ENCODE measurements around the gene TCTN3. TPM values are rescaled to one million over a fixed set of nuclear protein-coding genes. Genes with fewer than 3 reads are reported as not detected.
"Not testable (repeated sequence)": the region's sequence is repeated elsewhere in the genome, so short reads cannot be mapped to it uniquely, and the experiment has no call there.

Gene TCTN3
- total and polyA plus RNA-seq, 2 experiments from 2014 or later: 46.4 to 55.6 TPM

DNA sequence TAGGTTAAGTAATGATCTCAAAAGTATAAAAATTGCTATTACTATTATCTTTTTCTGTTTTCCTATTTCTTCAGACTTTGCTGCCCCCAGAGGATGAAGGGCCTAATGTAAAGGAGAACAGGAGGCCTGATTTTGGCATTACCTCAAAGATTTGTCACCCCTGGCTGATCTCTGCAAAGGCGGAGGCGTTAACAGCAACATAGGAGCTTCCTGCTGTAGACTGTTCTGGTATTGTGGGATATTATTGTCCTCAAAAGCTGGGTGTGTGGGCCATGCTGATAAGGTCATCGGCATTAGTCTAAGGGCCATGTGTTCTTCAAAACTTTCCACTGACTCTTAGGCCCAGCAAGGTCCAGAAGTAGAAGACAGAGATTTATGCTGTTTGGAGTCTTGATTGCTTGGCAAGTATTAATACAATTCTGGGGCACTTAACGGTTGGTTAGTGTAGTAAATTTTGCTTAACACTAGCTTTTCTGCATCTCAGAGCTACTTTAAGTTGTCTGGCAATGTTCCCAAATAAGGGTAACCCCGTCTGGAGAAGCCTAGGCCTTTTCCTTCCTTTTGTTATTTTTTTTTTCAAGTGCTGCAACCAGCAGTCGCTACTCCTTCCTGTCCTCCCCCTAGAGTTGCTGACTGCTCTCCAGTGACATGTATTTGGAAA lies 48.2 kb upstream of the TCTN3 start:
- H3K79me2 ChIP-seq: no peaks in the 10 kb centered on the region
- no peaks in the 10 kb centered on the region for H3K9me2 ChIP-seq (replicated peaks; ENCODE audit: insufficient read depth)
- peak overlapping the region; percentile 27 for H3K4me2 ChIP-seq
- H3K4me3 ChIP-seq: no peak overlapping the region
- no peaks in the 10 kb centered on the region for H3K4me1 ChIP-seq (ENCODE audit: insufficient read depth)
- TF ChIP-seq EZH2phosphoT487 (IDR thresholded peaks at IDR 0.05; ENCODE audit: low read depth, severe bottlenecking, unreplicated experiment): no peak
- no peak for TF ChIP-seq CTCF (IDR thresholded peaks at IDR 0.05; ENCODE audit: poor library complexity)
- no peak for TF ChIP-seq EZH2 (IDR thresholded peaks at IDR 0.05; ENCODE audit: borderline replicate concordance)
- no peaks in the 10 kb centered on the region for H4K20me1 ChIP-seq (ENCODE audit: insufficient read depth, poor library complexity, severe bottlenecking)
- peak overlapping the region; percentile 48 for H3K27ac ChIP-seq
- no peaks in the 10 kb centered on the region for H3K27me3 ChIP-seq
- 58% methylated on average over 6 of the region's 6 CpGs for WGBS (ENCODE audit: low lambda C conversion rate, missing lambda C conversion rate)
- DNase-seq (ENCODE audit: low spot score): peak; percentile 10
- no peaks in the 10 kb centered on the region for H3K36me3 ChIP-seq (replicated peaks; ENCODE audit: insufficient read depth, low read depth)
- H2AFZ ChIP-seq: peak overlapping the region; percentile 29
- H3K9me3 ChIP-seq (ENCODE audit: low read depth): no peaks in the 10 kb centered on the region

DNA sequence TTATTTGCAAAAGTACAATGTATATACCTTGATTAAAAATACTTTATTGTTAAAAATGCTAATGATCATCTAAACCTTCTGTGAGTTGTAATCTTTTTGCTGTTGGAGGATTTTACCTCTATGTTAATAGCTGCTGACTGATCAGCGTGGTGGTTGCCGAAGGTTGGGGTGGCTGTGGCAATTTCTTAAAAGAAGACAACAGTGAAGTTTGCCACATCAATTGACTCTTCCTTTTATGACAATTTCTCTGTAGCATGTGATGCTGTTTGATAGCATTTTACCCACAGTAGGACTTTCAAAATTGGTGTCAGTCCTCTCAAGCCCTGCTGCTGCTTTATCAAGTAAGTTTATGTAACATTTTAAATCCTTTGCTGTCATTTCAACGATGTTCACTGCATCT lies 45.3 kb upstream of the TCTN3 start:
- Histone ChIP-seq H2AFZ (no peak overlapping the region), H3K27me3 (no peaks in the 10 kb centered on the region), H3K4me1 (ENCODE audit: insufficient read depth) (no peaks in the 10 kb centered on the region), H3K4me3 (no peak overlapping the region), H4K20me1 (ENCODE audit: insufficient read depth, poor library complexity, severe bottlenecking) (no peaks in the 10 kb centered on the region), H3K9me2 (replicated peaks; ENCODE audit: insufficient read depth) (no peaks in the 10 kb centered on the region), H3K27ac (no peak overlapping the region), H3K79me2 (no peaks in the 10 kb centered on the region), H3K4me2 (no peak overlapping the region), H3K9me3 (ENCODE audit: low read depth) (no peaks in the 10 kb centered on the region), H3K36me3 (replicated peaks; ENCODE audit: insufficient read depth, low read depth) (no peaks in the 10 kb centered on the region)
- 92% methylated on average over 3 of the region's 3 CpGs for WGBS (ENCODE audit: low lambda C conversion rate, missing lambda C conversion rate)
- TF ChIP-seq EZH2 (IDR thresholded peaks at IDR 0.05; ENCODE audit: borderline replicate concordance) (no peak), EZH2phosphoT487 (IDR thresholded peaks at IDR 0.05; ENCODE audit: low read depth, severe bottlenecking, unreplicated experiment) (no peak), CTCF (IDR thresholded peaks at IDR 0.05; ENCODE audit: poor library complexity) (no peak)
- no peak for DNase-seq (ENCODE audit: low spot score)

DNA sequence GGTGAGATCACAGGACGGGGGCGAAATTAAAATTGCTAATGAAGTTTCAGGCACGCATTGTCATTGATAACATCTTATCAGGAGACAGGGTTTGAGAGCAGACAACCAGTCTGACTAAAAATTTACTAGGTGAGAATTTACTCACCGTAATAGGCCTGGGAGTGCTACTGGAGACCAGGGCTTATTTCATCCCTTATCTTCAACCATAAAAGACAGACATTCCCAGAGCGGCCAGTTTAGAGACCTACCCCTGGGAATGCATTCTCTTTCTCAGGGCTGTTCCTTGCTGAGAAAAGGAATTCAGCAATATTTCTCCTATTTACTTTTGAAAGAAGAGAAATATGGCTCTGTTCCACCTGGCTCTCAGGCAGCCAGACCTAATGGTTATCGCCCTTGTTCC lies 39.2 kb upstream of the TCTN3 start:
- not testable (repeated sequence) for H3K9me2 ChIP-seq (replicated peaks; ENCODE audit: insufficient read depth); H3K79me2 ChIP-seq; H3K36me3 ChIP-seq (replicated peaks; ENCODE audit: insufficient read depth, low read depth); H3K4me3 ChIP-seq; H4K20me1 ChIP-seq (ENCODE audit: insufficient read depth, poor library complexity, severe bottlenecking); H3K9me3 ChIP-seq (ENCODE audit: low read depth); H3K4me2 ChIP-seq; H2AFZ ChIP-seq; H3K4me1 ChIP-seq (ENCODE audit: insufficient read depth); H3K27me3 ChIP-seq; DNase-seq (ENCODE audit: low spot score); H3K27ac ChIP-seq
- WGBS (ENCODE audit: low lambda C conversion rate, missing lambda C conversion rate): 86% methylated on average over 6 of the region's 6 CpGs

GRCh38 chr10:95730233-95730632 lies 36.5 kb upstream of the TCTN3 start:
- Histone ChIP-seq H3K4me1 (ENCODE audit: insufficient read depth) (no peaks in the 10 kb centered on the region), H3K9me3 (ENCODE audit: low read depth) (no peaks in the 10 kb centered on the region), H3K36me3 (replicated peaks; ENCODE audit: insufficient read depth, low read depth) (no peaks in the 10 kb centered on the region), H3K79me2 (no peaks in the 10 kb centered on the region), H3K27me3 (peaks cover 4% of the 10 kb centered on the region), H3K9me2 (replicated peaks; ENCODE audit: insufficient read depth) (no peaks in the 10 kb centered on the region), H2AFZ (no peak overlapping the region), H3K4me2 (no peak overlapping the region), H3K27ac (no peak overlapping the region), H3K4me3 (no peak overlapping the region), H4K20me1 (ENCODE audit: insufficient read depth, poor library complexity, severe bottlenecking) (no peaks in the 10 kb centered on the region)
- no peak for TF ChIP-seq EZH2 (IDR thresholded peaks at IDR 0.05; ENCODE audit: borderline replicate concordance)
- no peak for TF ChIP-seq EZH2phosphoT487 (IDR thresholded peaks at IDR 0.05; ENCODE audit: low read depth, severe bottlenecking, unreplicated experiment)
- TF ChIP-seq CTCF (IDR thresholded peaks at IDR 0.05; ENCODE audit: poor library complexity): no peak
- DNase-seq (ENCODE audit: low spot score): no peak
- 94% methylated on average over 1 of the region's 1 CpG for WGBS (ENCODE audit: low lambda C conversion rate, missing lambda C conversion rate)
